IMR-90 (cell line): ENCODE data around the gene DDX39A. TPM values are rescaled to one million over a fixed set of nuclear protein-coding genes. Genes with fewer than 3 reads are reported as not detected.

Experiments used
- ATAC-seq: fragments of 200-7000 bp; cut with Tn5 transposase; 2 replicates; pipeline ENCODE4 v1.9.1; 2020; ENCODE audit warnings: low read depth, mild to moderate bottlenecking, moderate library complexity
- BruUV-seq: library from RNA; stranded (reverse); fragments of 400-500 nt; replicated peaks from 2 replicates; lab custom pipeline; 2021; lab: Mats Ljungman, UMichigan
- CTCF ChIA-PET: fragments of 300-600 bp; formaldehyde crosslinking; extraction: SDS; loops from one replicate; lab custom pipeline; 2021; ENCODE audit warnings: antibody characterized with exemption; lab: Yijun Ruan, JAX
- POLR2A ChIA-PET: fragments of 300-600 bp; sonication (Branson Sonifier 250); formaldehyde crosslinking; loops from one replicate; lab custom pipeline; 2022; ENCODE audit warnings: antibody characterized with exemption; ENCODE audit not compliant: unreplicated experiment; lab: Charles Lee
- DNase-seq: peaks from one replicate; pipeline ENCODE4 v3.0.0; 2013
- H2AFZ ChIP-seq: replicated peaks from 2 replicates; pipeline ENCODE3; 2013; ENCODE audit warnings: low read length, mild to moderate bottlenecking; ENCODE audit not compliant: poor library complexity
- H2AK5ac ChIP-seq: 2 replicates; pipeline ENCODE4 v1.6.1; 2013; ENCODE audit warnings: low read depth, low read length, inconsistent platforms
- H2AK9ac ChIP-seq: replicated peaks from 2 replicates; pipeline ENCODE3; 2013; ENCODE audit warnings: mild to moderate bottlenecking, low read depth, low read length, moderate library complexity; ENCODE audit not compliant: poor library complexity
- H2BK120ac ChIP-seq: 2 replicates; pipeline ENCODE4 v1.6.1; 2013; ENCODE audit warnings: low read depth, low read length, inconsistent platforms
- H2BK15ac ChIP-seq: 3 replicates; pipeline ENCODE4 v1.6.1; 2013; ENCODE audit warnings: low read depth, low read length, inconsistent platforms
- H2BK20ac ChIP-seq: 2 replicates; pipeline ENCODE4 v1.6.1; 2013; ENCODE audit warnings: low read depth, mild to moderate bottlenecking, inconsistent platforms, low read length, moderate library complexity
- H2BK5ac ChIP-seq: 2 replicates; pipeline ENCODE4 v1.6.1; 2013; ENCODE audit warnings: mild to moderate bottlenecking, low read depth, low read length, inconsistent platforms; ENCODE audit not compliant: poor library complexity, severe bottlenecking
- H3K14ac ChIP-seq: replicated peaks from 2 replicates; pipeline ENCODE4 v1.6.1; 2013; ENCODE audit warnings: low read depth, low read length, inconsistent platforms
- H3K18ac ChIP-seq: 2 replicates; pipeline ENCODE4 v1.6.1; 2013; ENCODE audit warnings: low read depth, low read length, control low read depth
- H3K23ac ChIP-seq: 2 replicates; pipeline ENCODE4 v1.6.1; 2013; ENCODE audit warnings: low read depth, low read length, inconsistent platforms
- H3K27ac ChIP-seq: 2 replicates; pipeline ENCODE4 v1.5.1; 2013; ENCODE audit warnings: mild to moderate bottlenecking, control low read depth, low read length; ENCODE audit not compliant: insufficient read depth
- H3K27me3 ChIP-seq: 2 replicates; pipeline ENCODE4 v1.6.1; 2013; ENCODE audit warnings: low read length; ENCODE audit not compliant: control insufficient read depth, insufficient read depth
- H3K36me3 ChIP-seq: 2 replicates; pipeline ENCODE4 v1.6.1; 2013; ENCODE audit warnings: low read length, mixed read lengths; ENCODE audit not compliant: control insufficient read depth, insufficient read depth
- H3K4ac ChIP-seq: 2 replicates; pipeline ENCODE4 v1.6.1; 2013; ENCODE audit warnings: low read depth, low read length, inconsistent platforms
- H3K4me1 ChIP-seq: 2 replicates; pipeline ENCODE4 v1.6.1; 2013; ENCODE audit warnings: low read length, mixed read lengths; ENCODE audit not compliant: control insufficient read depth, insufficient read depth
- H3K4me2 ChIP-seq: 2 replicates; pipeline ENCODE4 v1.6.1; 2013; ENCODE audit warnings: low read depth, mild to moderate bottlenecking, control low read depth, low read length, moderate library complexity
- H3K4me3 ChIP-seq: 2 replicates; pipeline ENCODE4 v1.5.1; 2013; ENCODE audit warnings: low read depth, mild to moderate bottlenecking, control low read depth, low read length, moderate library complexity; ENCODE audit not compliant: insufficient read depth
- H3K56ac ChIP-seq: 2 replicates; pipeline ENCODE4 v1.6.1; 2013; ENCODE audit warnings: low read length, inconsistent platforms; ENCODE audit not compliant: insufficient read depth; ENCODE audit errors: extremely low read depth
- H3K79me1 ChIP-seq, 2 experiments: 2 replicates each; pipeline ENCODE4 v1.6.1; 2013; ENCODE audit warnings: low read length in 2 of 2, inconsistent platforms in 1 of 2, low read depth in 1 of 2
- H3K9ac ChIP-seq: 2 replicates; pipeline ENCODE4 v1.6.1; 2013; ENCODE audit warnings: low read depth, low read length, control low read depth
- H3K9me1 ChIP-seq: 2 replicates; pipeline ENCODE4 v1.6.1; 2013; ENCODE audit warnings: low read length, inconsistent platforms; ENCODE audit not compliant: insufficient read depth
- H3K9me3 ChIP-seq: 2 replicates; pipeline ENCODE4 v1.6.1; 2013; ENCODE audit warnings: low read length; ENCODE audit not compliant: control insufficient read depth, insufficient read depth
- H4K20me1 ChIP-seq: 2 replicates; pipeline ENCODE4 v1.6.1; 2013; ENCODE audit warnings: low read length, inconsistent platforms; ENCODE audit not compliant: insufficient read depth
- H4K5ac ChIP-seq: 2 replicates; pipeline ENCODE4 v1.6.1; 2013; ENCODE audit warnings: mild to moderate bottlenecking, low read depth, low read length, control low read depth
- H4K8ac ChIP-seq, 2 experiments: 2 replicates each; pipeline ENCODE4 v1.6.1; 2013; ENCODE audit warnings: low read depth in 2 of 2, low read length in 2 of 2, control low read depth in 1 of 2, inconsistent platforms in 1 of 2
- H4K91ac ChIP-seq: 2 replicates; pipeline ENCODE4 v1.6.1; 2013; ENCODE audit warnings: low read depth, low read length, inconsistent platforms; ENCODE audit not compliant: insufficient read depth
- BHLHE40 ChIP-seq: fragments of 150-350 bp; IDR thresholded peaks from 2 replicates; pipeline ENCODE4 v1.6.1; 2016; ENCODE audit warnings: mild to moderate bottlenecking, low read depth, low read length
- CEBPB ChIP-seq: IDR thresholded peaks from 2 replicates; pipeline ENCODE4 v1.6.1; 2012; ENCODE audit warnings: low read depth, low read length, improper control_type of control experiment
- CHD1 ChIP-seq: IDR thresholded peaks from 2 replicates; pipeline ENCODE4 v1.6.1; 2012; ENCODE audit warnings: low read depth, low read length, improper control_type of control experiment
- MAFK ChIP-seq: IDR thresholded peaks from 2 replicates; pipeline ENCODE4 v1.6.1; 2012; ENCODE audit warnings: low read depth, low read length, improper control_type of control experiment
- MAZ ChIP-seq: IDR thresholded peaks from 2 replicates; pipeline ENCODE4 v1.6.1; 2012; ENCODE audit warnings: low read depth, mild to moderate bottlenecking, low read length, improper control_type of control experiment, moderate library complexity, borderline replicate concordance
- MXI1 ChIP-seq: IDR thresholded peaks from 2 replicates; pipeline ENCODE4 v1.6.1; 2012; ENCODE audit warnings: low read depth, mild to moderate bottlenecking, low read length, moderate library complexity, borderline replicate concordance
- NFE2L2 ChIP-seq: fragments of 150-350 bp; IDR thresholded peaks from 2 replicates; pipeline ENCODE4 v1.6.1; 2016; ENCODE audit warnings: low read depth, mild to moderate bottlenecking, low read length
- RAD21 ChIP-seq: IDR thresholded peaks from 2 replicates; pipeline ENCODE4 v1.6.1; 2012; ENCODE audit warnings: low read length, improper control_type of control experiment
- RCOR1 ChIP-seq: IDR thresholded peaks from 2 replicates; pipeline ENCODE4 v1.6.1; 2012; ENCODE audit warnings: mild to moderate bottlenecking, low read length, improper control_type of control experiment; ENCODE audit not compliant: insufficient replicate concordance
- RFX5 ChIP-seq: IDR thresholded peaks from 2 replicates; pipeline ENCODE4 v1.8.0; 2012; ENCODE audit warnings: low read depth, mild to moderate bottlenecking, low read length, moderate library complexity
- SMC3 ChIP-seq: fragments of 150-350 bp; IDR thresholded peaks from 2 replicates; pipeline ENCODE4 v1.6.1; 2016; ENCODE audit warnings: low read depth, mild to moderate bottlenecking, antibody characterized with exemption, low read length, moderate library complexity
- WGBS, 2 experiments: methylation state at CpG; one replicate each; pipeline versions ENCODE4 v1.1.5 to v1.1.7; 2013; ENCODE audit warnings: missing lambda C conversion rate in 2 of 2; ENCODE audit not compliant: insufficient read length in 1 of 2; ENCODE audit errors: extremely low coverage in 2 of 2; 5-methylcytosine and 5-hydroxymethylcytosine counted together
- dilution Hi-C: fragments of 300-500 bp; cut with HindIII; formaldehyde crosslinking; loops from one replicate; pipeline ENCODE4 v1.14.3; 2018; ENCODE audit warnings: low sequenced_read_pairs; ENCODE audit not compliant: unreplicated experiment
- in situ Hi-C: fragments of 300-500 bp; cut with MboI; formaldehyde crosslinking; loops from 3 replicates; pipeline ENCODE4 v1.14.3; 2019; ENCODE audit warnings: low sequenced_read_pairs, inconsistent platforms, mixed read lengths
- intact Hi-C: fragments of 100-400 bp; cut with micrococcal nuclease; formaldehyde crosslinking; loops from 2 replicates; pipeline ENCODE4 v1.10.0; 2022
- polyA plus RNA-seq, 3 experiments: library from polyadenylated mRNA; depleted of rRNA; stranded (reverse); fragments of >200 nt; gene quantifications; 2 replicates each; pipeline ENCODE4 v1.2.3, GENCODE V29; 2012; ENCODE audit warnings: low replicate concordance in 1 of 3
- total RNA-seq: library from RNA; depleted of rRNA; stranded (reverse); fragments of >200 nt; gene quantifications from 2 replicates; pipeline ENCODE4 v1.2.3, GENCODE V29; 2012
- TF ChIP-seq, protein P1 (sequence below): fragments of 150-350 bp; IDR thresholded peaks from 2 replicates; pipeline ENCODE4 v1.6.1; 2016; ENCODE audit warnings: low read depth, mild to moderate bottlenecking, low read length, moderate library complexity, borderline replicate concordance
- TF ChIP-seq, protein P2 (sequence below): fragments of 150-350 bp; IDR thresholded peaks from 2 replicates; pipeline ENCODE4 v1.6.1; 2017; ENCODE audit warnings: mild to moderate bottlenecking, antibody characterized with exemption, low read length, low read depth

DDX39A gene
- total and polyA plus RNA-seq, 2 of the 4 experiments (the other 2 are of a cell fraction): 82.5 to 83.0 TPM

DNA sequence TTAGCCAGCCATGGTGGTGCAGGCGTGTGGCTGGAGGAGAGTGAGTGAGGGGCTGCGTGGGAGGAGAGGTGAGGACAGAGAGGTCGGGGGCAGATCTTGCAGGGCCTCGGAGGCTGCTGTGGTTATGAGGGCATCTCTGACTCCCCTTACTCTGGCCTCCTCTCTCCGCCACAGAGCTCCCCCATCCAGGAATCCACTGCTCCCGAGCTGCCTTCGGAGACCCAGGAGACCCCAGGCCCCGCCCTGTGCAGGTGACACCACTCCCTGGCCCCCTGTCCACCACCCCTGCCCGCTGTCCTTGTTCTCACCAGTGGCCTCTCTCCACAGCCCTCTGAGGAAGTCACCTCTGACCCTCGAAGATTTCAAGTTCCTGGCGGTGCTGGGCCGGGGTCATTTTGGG is 48.2 kb upstream of the DDX39A start:
- Histone ChIP-seq H3K23ac (no peak overlapping the region), H4K5ac (no peak overlapping the region), H4K91ac (no peak overlapping the region), H3K18ac (no peak overlapping the region), H2AFZ (no peak overlapping the region), H3K79me1 (no peaks in the 10 kb centered on the region), H3K4me3 (no peak overlapping the region), H4K20me1 (no peaks in the 10 kb centered on the region; the same call in none of the 2 replicates), H3K14ac (no peak overlapping the region), H2BK15ac (no peak overlapping the region), H3K9ac (no peak overlapping the region), H2BK5ac (no peak overlapping the region), H2BK20ac (no peak overlapping the region), H2AK9ac (no peak overlapping the region), H2AK5ac (no peak overlapping the region), H3K27me3 (no peaks in the 10 kb centered on the region), H3K36me3 (peaks cover 49% of the 10 kb centered on the region), H3K4ac (no peak overlapping the region), H4K8ac (no peak overlapping the region), H3K27ac (no peak overlapping the region), H3K4me2 (no peak overlapping the region), H3K56ac (no peak overlapping the region), H2BK120ac (no peak overlapping the region), H3K4me1 (peaks cover 2% of the 10 kb centered on the region; the same call in 1 of the 2 replicates), H3K9me3 (no peaks in the 10 kb centered on the region), H3K9me1 (no peaks in the 10 kb centered on the region)
- no peak for ATAC-seq
- BruUV-seq: no TSS peak
- WGBS, 2 experiments: no CpG with 5 or more reads among the region's 12 CpGs
- TF ChIP-seq BHLHE40 (no peak), MXI1 (no peak), CEBPB (no peak), CHD1 (no peak), RAD21 (no peak), NFE2L2 (no peak), MAZ (no peak), RCOR1 (no peak), RFX5 (no peak), SMC3 (no peak), MAFK (no peak)
- TF ChIP-seq, protein P1, sequence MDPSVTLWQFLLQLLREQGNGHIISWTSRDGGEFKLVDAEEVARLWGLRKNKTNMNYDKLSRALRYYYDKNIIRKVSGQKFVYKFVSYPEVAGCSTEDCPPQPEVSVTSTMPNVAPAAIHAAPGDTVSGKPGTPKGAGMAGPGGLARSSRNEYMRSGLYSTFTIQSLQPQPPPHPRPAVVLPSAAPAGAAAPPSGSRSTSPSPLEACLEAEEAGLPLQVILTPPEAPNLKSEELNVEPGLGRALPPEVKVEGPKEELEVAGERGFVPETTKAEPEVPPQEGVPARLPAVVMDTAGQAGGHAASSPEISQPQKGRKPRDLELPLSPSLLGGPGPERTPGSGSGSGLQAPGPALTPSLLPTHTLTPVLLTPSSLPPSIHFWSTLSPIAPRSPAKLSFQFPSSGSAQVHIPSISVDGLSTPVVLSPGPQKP: no peak
- TF ChIP-seq, protein P2, sequence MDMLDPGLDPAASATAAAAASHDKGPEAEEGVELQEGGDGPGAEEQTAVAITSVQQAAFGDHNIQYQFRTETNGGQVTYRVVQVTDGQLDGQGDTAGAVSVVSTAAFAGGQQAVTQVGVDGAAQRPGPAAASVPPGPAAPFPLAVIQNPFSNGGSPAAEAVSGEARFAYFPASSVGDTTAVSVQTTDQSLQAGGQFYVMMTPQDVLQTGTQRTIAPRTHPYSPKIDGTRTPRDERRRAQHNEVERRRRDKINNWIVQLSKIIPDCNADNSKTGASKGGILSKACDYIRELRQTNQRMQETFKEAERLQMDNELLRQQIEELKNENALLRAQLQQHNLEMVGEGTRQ: no peak
- in situ Hi-C loops (no loop called here), dilution Hi-C loops (no loop called here), intact Hi-C loops (no loop called here)
- CTCF ChIA-PET: interaction anchor here (1.1 kb wide), 1 partner anchor 11 kb away, joined by 4 read pairs; no protein-coding TSS in a partner anchor
- DNase-seq: no peak
- POLR2A ChIA-PET: no interaction called here
